OCI-LY1 (cell line): ENCODE measurements around the gene MYRF.

Experiments
- CTCF ChIP-seq: fragments of 200-600 bp; sonication (generic), shearing (Covaris generic); IDR thresholded peaks from 2 replicates; pipeline ENCODE4 v1.5.1; 2017; ENCODE audit warnings: mild to moderate bottlenecking, antibody characterized with exemption, low read length, moderate library complexity, mixed read lengths
- EZH2 ChIP-seq: fragments of 200-600 bp; sonication (generic), shearing (Covaris generic); IDR thresholded peaks from 2 replicates; pipeline ENCODE4 v1.8.0; 2017; ENCODE audit warnings: borderline replicate concordance, mixed run types, mild to moderate bottlenecking, antibody characterized with exemption, low read length, moderate library complexity, mixed read lengths

GRCh38 chr11:61812736-61813411, 60.4 kb downstream of the MYRF start:
- TF ChIP-seq CTCF (no peak), EZH2 (no peak)
